Stimulated activated CD4-positive, alpha-beta T cell treated with anti-CD3 and anti-CD28 coated beads, Interleukin-1b, Interleukin-23, amount 100 ng/mL, for 4 hours (primary cell): ENCODE data around the gene RGS12.

Source experiments
- DNase-seq, 2 donors: peaks; one replicate each; pipeline ENCODE4 v3.0.0-alpha.2; 2020; ENCODE audit warnings: low read depth in 2 of 2

Gene RGS12, protein sequence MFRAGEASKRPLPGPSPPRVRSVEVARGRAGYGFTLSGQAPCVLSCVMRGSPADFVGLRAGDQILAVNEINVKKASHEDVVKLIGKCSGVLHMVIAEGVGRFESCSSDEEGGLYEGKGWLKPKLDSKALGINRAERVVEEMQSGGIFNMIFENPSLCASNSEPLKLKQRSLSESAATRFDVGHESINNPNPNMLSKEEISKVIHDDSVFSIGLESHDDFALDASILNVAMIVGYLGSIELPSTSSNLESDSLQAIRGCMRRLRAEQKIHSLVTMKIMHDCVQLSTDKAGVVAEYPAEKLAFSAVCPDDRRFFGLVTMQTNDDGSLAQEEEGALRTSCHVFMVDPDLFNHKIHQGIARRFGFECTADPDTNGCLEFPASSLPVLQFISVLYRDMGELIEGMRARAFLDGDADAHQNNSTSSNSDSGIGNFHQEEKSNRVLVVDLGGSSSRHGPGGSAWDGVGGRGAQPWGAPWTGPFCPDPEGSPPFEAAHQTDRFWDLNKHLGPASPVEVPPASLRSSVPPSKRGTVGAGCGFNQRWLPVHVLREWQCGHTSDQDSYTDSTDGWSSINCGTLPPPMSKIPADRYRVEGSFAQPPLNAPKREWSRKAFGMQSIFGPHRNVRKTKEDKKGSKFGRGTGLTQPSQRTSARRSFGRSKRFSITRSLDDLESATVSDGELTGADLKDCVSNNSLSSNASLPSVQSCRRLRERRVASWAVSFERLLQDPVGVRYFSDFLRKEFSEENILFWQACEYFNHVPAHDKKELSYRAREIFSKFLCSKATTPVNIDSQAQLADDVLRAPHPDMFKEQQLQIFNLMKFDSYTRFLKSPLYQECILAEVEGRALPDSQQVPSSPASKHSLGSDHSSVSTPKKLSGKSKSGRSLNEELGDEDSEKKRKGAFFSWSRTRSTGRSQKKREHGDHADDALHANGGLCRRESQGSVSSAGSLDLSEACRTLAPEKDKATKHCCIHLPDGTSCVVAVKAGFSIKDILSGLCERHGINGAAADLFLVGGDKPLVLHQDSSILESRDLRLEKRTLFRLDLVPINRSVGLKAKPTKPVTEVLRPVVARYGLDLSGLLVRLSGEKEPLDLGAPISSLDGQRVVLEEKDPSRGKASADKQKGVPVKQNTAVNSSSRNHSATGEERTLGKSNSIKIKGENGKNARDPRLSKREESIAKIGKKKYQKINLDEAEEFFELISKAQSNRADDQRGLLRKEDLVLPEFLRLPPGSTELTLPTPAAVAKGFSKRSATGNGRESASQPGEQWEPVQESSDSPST (N-terminal part only)

DNA sequence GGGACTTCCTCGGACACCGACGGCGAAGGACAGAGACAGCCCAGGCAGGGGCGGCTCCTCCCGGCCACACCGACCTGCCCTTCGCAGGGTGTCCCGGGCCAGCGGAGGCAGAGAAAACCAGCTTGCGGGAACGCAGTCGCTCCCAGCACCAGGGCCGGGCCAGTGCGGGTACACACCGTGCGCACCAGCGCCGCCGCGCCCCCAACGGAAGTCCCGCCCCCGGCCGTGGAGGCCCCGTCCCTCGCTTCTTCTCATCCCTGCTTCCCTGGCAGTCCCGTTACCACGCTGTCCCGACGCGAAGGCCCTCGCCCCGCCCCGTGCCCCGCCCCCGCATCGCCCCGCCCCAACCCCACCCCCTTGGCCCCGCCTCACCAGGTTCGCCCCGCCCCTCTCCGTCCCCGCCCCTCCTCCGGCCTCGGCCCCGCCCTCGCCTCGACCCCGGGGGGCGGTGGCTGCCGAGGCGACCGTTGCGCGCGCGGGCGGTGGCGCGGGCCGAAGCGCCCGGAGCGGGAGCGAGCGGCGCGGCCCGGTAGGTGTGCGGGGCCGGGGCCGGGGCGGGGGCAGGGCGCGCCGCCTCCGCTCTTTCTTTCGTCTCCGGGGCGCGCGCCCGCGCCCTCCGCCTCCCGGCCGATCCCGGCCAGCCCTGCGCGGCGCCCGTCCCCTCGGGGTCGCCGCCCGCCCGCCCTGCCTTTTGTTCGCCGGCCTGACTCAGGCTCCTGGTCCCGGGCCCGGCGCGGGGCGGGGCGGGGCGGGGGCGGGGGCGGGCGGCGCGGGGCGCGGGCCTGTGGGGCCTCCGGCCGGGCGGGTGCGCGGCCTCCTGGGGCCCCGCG is at the start of gene RGS12:
TSS of gene RGS12 (plus strand) at position 451 of the 830 bp plus-strand sequence. CDS start 23,150 bp downstream, outside the sequence.
- DNase-seq, result peak; percentile 80 to 88

DNA sequence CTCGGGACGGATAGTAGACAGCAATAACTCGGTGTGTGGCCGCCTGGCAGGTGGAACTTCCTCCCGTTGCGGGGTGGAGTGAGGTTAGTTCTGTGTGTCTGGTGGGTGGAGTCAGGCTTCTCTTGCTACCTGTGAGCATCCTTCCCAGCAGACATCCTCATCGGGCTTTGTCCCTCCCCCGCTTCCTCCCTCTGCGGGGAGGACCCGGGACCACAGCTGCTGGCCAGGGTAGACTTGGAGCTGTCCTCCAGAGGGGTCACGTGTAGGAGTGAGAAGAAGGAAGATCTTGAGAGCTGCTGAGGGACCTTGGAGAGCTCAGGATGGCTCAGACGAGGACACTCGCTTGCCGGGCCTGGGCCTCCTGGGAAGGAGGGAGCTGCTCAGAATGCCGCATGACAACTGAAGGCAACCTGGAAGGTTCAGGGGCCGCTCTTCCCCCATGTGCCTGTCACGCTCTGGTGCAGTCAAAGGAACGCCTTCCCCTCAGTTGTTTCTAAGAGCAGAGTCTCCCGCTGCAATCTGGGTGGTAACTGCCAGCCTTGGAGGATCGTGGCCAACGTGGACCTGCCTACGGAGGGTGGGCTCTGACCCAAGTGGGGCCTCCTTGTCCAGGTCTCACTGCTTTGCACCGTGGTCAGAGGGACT is 49.6 kb upstream of the RGS12 start:
- no peak for DNase-seq

DNA sequence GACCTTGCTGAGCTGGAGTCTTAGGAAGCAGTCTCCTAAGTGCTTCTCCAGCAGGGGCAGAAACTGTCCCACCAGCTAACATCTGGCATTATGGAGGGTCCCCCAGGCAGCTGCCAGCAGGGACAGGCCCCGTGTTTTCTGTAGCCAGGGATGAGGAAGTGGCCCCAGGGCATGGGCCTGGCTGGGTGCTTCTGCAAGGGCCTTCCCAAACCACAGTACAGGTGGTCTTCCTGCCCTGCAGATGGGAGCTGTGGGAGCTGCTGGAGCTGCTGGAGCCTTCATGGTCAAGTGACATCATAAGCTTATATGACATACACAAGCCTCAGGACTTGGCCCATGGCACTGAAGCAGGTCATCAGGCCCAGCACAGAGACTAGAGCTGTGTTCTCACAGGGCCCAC is 48.8 kb upstream of the RGS12 start:
- DNase-seq, result no peak

DNA sequence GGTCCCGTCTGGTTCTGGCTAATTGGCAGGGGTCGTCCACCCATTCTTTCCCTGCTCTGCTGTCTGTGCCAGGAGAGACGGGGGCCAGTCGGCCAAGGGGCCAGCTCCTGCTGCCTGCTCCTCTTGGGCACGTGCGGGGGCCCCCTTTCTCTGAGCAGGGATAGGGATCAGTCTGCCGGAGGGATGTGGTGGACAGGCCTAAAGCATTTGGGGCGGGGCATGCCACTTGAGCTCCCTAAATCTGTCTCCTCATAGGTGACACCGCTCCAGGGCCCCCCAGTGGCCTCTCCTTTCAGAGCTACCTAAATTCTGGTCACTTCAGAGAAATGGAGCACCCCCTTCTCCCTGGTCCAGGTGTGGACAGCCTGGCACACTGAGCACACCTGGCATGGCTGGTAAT is 48.1 kb upstream of the RGS12 start:
- no peak for DNase-seq

DNA sequence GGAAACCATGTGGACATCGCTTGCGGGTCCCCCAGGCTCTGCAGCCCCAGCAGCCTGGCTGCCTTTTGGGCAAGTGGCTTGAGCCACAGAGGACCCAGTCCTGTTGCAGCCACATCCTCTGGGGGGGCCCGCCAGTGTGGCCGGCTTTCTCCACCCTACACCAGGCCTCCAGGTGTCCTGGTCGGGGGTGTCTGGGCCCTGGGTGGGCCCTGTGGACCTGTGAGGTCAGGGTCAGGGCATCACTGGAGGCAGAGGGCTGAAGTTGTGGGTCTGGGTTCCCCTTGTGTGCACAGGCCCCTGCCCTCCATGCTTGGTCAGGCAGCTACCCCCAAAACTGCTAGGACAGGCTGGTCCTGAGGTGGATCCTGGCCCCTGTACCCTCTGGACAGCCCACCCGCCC is 47.1 kb upstream of the RGS12 start:
- DNase-seq, result no peak

DNA sequence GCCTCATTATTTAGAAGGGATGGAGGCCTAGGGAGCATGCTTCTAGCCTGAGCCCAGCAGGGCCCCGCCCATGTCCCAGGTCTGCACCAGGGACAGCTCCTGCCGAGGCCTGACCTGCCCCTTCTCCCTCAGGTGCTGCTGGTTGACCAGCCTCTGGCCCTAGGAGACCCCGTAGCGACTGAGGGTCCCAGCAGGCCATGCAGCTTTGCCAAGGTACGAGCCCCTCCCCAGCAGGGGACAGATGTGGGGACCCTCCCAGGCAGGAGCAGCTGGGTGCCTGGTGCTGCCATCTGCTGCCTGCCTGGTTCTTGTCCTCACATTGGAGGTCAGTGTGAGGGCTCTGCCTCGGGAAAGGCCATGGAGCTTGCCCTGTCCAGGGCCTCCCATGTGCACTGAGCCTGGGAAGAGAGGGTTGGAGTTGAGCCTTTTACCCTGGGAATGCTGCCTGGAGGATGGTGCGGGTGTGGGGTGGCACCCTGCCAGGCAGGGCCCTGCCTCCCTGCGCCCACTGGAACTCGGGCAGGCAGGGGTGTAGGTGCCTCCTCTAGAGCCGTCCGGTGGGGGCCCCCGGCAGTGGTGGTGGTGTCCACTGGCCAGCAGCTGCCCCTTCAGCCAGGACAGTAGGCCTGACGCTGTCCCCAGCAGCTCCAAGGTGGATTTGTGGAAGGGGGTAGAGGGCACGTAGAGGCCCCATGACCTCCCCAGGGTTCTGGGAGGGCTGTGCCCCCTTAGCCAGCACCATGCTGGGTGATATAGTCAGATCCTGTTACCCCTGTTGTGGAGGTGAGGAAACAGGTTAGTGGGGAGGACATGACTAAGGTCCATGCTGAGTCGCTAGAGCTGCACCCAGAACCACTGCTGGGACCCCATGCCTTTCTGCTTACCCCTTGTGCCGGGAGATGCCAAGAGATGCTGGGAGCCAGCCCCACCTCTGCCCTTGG is 46.1 kb upstream of the RGS12 start:
- no peak for DNase-seq

DNA sequence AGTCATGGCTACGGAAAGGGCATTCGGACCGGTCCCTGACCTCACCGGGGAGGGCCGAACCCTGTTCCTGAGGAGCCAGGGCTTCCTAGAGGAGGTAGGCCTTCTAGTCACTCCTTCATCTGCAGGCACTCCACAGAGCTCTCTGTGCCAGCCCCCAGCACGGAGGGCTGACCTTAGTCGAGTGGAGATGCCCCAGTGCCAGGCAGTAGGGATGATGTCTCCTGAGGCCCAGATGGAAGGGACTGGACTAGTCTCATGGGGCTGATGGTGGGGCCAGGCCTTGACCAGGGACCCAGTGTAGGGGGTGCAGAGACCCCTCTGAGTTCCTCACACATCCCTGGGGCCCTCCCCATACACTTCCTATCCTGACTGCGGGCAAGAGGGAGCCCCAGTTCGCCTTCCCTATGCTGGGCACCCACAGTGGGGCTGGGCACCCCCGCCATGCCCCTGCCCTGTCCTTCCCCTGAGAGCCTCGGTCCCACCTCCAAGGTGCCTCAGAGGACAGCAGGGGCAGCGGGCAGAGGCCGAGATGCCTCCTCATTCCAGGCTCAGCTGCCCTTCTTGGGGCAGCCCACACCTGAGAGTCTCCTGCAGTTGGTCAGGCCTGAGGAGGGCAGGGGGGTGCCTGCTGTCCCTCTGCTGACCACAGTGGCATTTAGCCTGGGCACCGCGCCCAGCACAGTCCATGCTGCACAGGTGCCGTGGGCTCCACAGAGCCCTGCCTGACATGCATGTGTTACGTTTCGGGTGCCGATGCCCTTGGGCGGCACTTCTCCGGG is 45.2 kb upstream of the RGS12 start:
- DNase-seq, result no peak

DNA sequence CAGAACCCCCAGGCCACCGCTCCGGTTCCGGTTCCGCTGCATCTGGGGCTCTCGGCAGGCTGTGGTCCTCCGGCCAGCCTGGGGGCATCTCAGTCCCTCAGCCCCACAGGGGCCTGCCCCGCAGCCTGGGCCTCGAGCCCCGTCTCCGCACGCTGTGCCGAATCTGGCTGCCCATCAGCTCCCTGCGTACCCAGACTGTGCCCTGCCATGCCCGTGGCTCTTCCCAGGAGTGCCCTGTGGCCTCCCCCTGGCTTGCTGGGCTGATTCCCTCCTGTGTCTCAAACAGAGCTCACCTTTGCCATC is 44.7 kb upstream of the RGS12 start:
- DNase-seq, result no peak

DNA sequence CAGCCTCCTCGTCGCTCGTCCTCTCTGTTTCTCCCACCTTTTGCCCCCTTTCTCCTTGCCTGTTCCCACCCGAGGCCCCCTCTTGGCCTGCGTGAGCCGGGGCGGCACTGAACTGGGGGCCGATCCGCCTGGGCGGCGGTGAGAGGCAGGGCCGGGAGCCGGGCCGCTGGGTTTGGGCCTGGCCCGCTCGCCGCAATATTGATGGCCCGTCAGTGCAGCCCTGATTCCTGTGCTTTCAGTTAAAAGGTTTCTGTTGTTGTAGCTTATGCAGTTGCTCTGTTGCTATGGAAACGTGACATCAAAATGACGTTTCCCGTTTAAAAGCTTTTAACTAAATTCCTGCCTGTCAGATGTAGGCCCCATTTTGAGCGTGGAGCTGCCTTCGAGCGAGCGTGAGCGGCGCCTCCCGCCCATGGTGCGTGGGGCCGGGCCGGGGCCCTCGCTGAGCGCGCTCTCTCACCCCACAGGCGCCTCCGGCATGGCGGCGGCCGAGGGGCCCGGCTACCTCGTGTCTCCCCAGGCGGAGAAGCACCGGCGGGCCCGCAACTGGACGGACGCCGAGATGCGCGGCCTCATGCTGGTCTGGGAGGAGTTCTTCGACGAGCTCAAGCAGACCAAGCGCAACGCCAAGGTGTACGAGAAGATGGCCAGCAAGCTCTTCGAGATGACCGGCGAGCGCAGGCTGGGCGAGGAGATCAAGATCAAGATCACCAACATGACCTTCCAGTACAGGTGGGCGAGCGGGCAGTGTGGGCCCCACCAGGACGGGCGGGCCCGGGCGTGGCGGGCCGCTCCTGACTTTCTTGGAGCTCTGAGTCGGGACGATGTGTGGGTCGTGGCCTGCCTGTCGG is 43.8 kb upstream of the RGS12 start, which contains the start of gene MSANTD1:
TSS of gene MSANTD1 (plus strand) at position 349 of the 851 bp plus-strand sequence. CDS start at position 413, 64 bp downstream.
- DNase-seq, result no peak

DNA sequence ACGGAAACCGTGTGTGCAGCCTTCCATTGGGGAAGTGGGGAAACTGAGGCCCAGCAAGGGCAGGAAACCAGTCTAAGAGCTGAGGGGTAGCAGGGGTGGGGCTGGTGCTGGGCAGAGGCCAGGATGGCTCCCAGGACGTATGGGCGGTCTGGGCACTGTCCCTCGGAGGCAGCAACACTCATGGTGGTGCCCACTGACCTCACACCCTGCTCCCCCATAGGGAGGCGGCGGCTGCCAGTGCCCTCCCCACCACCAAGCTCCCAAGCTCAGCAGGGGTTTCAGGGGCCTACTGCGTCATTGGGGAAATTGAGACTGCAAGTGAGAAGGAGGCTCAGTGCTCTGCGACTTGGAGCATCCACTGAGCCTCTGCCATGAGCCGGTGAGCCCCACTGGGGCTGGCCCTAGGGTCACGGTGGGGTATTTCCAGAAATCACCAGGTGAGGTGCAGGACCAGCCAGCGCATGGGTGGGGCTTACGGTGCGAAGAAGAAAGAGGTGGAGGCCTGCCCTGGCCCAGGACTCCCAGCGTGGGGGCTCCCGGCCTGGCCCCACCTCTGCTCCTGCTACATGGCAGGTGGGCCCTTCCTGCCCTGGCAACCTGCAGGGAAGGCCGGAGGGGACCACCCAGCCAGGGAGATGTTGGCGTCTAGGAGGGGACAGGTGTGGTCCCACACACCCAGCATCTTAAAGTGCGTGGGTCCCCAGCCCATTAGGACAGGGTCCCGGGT is 42.9 kb upstream of the RGS12 start:
- DNase-seq, result no peak

DNA sequence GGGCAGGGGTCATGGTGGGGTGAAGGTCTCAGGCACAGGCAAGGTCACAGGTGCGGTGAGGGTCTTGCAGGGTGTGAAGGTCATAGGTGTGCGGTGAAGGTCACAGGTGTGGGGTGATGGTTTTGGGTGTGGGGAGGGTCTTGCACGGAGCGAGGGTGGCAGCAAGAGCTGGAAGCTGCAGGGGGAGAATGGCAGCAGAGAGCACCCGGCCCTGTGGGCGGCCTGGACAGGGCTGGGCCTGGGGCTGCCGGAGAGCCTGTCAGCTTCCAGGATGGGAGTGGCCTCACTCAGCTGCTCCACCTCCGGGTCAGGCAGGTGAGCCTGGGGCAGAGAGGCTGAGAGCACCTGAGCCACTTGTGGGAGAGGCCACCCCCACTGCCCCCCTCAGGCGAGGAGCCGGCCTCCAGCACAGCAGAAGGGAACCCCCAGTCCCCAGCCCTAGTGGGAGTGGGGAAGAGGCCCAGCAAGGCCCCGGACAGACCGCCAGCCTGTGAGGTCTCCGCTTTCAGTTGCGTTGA is 42.3 kb upstream of the RGS12 start:
- no peak for DNase-seq

DNA sequence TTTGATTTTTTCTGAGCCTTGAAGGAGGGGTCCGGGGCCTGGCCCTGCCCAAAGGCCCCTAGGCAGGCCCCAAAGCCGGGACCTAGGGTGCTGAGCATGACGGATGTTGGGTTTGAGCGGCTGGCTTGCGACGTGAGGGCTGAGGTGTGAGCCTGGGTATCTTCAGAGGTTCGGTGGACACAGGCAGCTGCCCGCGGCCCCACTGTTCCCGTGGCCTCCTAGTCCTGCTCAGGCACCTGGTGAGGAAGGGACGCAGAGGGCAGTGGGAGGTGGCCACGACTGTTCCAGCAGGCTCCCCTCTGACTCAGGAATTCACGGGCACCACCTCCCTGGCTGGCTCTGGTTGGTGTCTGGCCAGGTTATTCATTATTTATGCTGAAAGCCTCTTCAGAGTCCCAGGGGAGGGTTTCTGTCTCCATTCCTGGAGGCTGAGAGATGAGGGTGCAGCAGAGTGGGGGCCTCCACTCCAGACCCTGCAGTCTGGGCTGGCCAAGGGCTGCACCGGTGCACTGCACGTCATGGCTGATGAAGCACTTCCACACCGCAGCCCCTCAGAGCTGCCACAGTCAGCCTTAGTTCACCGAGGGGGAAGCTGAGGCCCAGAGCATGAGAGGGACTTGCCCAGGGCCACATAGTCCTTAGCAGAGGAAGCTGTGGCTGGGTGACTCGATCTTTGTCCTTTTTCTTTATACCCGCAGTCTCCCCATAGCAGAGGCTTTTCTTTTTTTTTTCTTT is 41.7 kb upstream of the RGS12 start:
- DNase-seq, result no peak

DNA sequence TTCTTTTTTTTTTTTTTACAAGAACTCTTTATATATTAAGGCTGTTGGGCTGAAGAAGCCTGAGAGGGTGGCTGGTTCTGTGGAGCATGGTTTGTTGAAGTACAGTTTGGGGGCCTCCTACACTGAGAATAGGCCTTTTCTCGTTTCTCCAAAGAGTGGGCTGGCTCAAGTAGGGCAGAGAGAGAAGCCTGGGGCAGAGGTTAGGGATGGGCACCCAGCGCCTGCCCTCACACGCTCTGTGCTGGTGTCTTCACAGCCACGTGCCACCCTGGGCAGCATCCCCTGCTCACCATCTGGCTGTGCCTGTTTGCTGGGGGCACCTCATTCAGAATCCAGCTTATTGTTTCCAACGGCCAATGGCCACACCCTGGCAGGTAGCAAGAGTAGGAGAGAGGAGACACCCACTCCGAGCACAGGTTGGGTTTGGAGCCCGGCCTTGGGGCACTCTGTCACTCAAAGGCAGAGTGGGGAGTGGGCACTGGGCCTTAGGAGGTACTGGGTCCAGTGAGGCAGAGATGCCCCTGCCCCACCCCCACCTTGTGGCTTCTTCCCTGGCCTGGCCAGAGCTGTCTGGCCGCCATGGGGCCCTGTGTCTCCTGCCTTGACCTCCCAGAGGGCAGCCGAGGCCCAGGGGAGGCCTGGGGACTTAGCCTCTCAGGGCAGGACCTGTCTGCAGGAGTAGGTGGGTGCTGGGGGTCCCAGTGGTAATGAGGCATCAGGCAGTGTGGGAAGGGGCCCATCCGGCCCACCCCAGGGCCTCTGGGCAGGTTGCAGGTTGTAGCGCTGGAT is 40.9 kb upstream of the RGS12 start:
- no peak for DNase-seq

DNA sequence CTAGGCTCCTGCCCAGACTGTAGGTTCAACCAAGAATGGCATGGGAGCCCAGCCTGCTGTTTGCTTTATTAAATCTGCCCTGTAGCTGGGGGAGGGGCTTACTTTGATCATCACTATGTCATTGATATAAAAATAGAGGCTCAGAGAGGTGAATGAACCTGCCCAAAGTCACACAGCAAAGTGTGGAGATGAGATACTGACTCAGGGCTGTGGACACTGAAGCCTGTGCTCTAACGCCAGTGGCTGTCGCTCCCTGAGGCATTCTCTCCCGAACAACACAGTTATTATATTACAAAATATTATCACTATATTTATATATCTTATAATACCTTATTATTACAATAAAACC is 40.4 kb upstream of the RGS12 start:
- DNase-seq, result no peak

DNA sequence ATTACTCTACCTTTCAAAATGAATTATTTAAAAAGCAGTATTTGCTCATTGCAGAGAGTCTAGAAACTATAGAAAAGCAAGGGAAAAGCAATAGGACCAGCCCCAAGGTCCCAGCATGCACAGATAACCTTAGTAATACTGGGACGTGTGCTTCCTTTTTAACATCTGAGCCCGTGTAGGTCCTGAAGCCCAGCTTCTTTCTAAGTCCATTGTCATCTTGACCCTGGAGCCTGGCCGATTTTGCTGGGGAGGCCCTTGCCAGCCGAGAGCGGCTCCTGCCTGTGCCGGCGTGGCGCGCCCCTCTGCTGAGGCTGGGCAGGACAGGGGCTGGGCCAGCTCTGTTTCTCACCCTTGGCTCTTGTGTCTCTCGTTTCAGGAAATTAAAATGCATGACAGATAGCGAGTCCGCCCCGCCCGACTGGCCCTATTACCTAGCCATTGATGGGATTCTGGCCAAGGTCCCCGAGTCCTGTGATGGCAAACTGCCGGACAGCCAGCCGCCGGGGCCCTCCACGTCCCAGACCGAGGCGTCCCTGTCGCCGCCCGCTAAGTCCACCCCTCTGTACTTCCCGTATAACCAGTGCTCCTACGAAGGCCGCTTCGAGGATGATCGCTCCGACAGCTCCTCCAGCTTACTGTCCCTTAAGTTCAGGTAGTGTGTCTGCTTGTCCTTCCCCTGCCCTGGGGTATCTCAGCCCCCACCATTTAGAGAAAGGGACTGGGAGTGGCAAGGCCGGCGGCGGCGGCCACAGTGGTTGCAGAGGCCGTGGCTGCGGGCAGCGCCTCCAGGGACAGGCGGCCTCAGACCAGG is 39.8 kb upstream of the RGS12 start:
- DNase-seq, result no peak
